NCI-H748 (cell line): Measurements from ENCODE around the gene DENND1A.
"Not testable (repeated sequence)": the region's sequence is repeated elsewhere in the genome, so short reads cannot be mapped to it uniquely, and the experiment has no call there.

Source experiments
- DNase-seq: peaks from one replicate; lab custom pipeline; 2025; ENCODE audit not compliant: unreplicated experiment; lab: John Stamatoyannopoulos, UW

The DENND1A gene

DNA sequence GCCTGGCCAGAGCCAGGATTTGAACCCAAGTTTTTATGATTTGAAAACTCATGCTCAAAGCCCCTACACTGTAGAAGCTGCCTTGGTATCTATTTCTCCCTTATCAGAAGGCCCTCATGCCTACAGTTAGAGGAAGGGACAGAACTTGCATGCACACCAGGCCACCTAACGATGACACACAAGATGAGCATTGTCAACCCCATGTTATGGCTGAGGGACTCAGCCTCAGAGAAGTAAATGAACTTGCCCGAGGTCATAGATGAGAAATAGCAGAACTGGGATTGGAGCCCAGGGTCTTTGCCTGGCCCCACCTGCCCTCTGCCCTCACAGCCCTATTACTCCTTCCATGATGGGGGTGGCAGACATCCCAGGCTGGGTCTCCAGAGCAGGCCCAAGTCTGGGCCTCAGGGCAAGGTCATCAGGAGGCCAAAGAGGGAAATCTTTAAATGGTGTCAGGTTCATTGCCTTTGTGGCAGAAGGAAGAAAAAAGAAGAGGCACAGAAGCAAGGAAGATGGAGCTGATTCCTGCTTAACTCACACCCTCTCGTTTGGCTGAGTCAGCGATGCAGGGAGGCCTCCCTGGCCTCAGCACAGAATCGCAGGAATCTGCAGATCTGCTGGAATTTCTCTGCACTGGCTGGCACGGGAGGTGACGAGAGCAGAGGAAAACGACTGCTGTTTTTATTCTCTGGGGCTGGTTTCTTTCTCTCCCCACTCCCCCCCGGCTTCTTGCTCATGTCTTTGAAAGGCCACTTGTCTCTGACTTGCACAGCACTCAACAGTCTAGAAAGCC is 594.5 kb downstream of the DENND1A start:
- no peak for DNase-seq

DNA sequence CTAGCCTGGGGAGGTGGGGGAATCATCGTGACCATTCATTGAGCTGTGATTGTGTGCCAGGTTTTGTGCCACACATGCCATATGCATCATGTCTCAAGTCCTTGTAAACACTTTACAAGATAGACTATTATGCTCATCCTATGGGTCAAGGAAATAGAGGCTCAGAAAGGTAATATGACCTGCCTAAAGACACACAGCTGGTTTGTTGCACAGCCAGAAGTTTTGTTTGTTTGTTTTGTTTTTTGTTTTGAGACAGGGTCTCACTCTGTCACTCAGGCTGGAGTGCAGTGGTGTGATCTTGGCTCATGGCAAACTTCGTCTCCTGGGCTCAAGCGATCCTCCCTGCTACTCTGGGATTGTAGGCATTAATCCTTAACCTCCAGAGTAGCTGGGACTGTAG is 595.3 kb downstream of the DENND1A start:
- no peak for DNase-seq

DNA sequence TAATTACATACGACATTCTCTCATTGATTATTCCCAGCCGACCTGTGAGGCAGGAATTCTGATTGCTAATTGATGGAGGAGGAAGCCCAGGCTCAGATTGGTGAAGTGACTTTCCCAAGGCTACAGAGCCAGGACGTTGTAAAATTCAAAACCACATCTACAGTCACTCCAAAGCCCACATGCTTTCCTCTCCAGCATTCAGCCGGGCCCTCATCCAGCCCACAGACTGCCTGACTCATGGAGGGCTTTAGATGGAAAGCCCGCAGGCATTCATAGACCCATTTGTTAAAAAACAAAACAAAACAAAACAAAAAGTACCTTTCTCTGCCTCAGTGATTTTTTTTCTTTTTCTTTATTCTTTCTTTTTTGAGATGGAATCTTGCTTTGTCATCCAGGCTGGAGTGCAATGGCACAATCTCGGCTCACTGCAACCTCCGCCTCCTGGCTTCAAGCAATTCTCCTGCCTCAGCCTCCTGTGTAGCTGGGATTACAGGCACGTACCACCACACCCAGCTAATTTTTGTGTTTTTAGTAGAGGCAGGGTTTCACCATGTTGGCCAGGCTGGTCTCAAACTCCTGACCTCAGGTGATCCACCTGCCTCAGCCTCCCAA is 596.8 kb downstream of the DENND1A start:
- not testable (repeated sequence) for DNase-seq

DNA sequence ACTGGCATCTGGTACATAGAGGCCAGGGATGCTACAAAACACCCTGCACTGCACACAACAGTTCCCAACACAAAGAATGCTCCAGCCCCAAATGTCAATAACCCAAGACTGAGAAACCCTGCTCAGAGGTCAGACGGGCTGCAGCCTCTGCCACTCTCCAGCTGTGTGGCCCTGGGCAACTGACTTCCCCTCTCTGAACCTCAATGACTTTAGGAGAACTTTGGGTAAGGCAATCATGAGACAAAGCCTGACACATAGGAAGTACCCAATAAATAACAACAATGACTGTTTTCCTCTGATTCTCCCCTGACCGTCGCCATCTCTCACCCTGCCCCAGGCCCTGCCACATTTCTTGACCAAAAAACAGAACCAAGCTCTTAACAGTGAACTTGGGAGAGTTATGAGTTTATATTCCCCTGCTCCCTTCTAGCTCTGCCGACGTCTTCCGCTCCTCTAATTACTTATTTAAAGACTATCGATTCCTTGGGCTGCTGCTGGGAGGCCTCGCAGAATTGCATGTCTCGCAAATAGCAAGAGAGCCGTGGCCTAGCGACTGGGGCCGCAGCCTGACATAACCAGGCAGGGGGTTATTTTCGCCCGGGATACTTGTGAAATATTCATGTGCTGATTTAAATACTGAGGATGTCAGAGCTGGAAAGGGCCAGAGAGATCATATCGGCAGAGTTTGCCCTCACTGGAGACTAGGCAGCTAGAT is 598.4 kb downstream of the DENND1A start:
- DNase-seq = no peak
